Sigmoid colon (tissue), 7 donors: ENCODE data around the gene TBC1D22A. TPM values are rescaled to one million over a fixed set of nuclear protein-coding genes. Genes with fewer than 3 reads are reported as not detected.

ENCODE experiments used
- DNase-seq: peaks from one replicate; pipeline ENCODE4 v3.0.0-alpha.2; 2019
- H3K27ac ChIP-seq, 4 donors: fragments of 200-600 bp; sonication (generic); one replicate each; pipeline ENCODE4 v1.5.1; 2016 to 2019; ENCODE audit warnings: mild to moderate bottlenecking in 1 of 4
- H3K27me3 ChIP-seq, 3 donors: fragments of 200-600 bp; sonication (generic); one replicate each; pipeline ENCODE4 v1.5.1; 2019; ENCODE audit warnings: mild to moderate bottlenecking in 1 of 3
- H3K36me3 ChIP-seq, 4 donors: fragments of 200-600 bp; sonication (generic); one replicate each; pipeline ENCODE4 v1.5.1; 2016 to 2019
- H3K4me1 ChIP-seq, 4 donors: fragments of 200-600 bp; sonication (generic); one replicate each; pipeline ENCODE4 v1.5.1; 2017 to 2019
- H3K4me3 ChIP-seq, 4 donors: fragments of 200-600 bp; sonication (generic); one replicate each; pipeline ENCODE4 v1.5.1; 2017 to 2019; ENCODE audit warnings: mild to moderate bottlenecking in 2 of 4, moderate library complexity in 1 of 4
- H3K9me3 ChIP-seq, 4 donors: fragments of 200-600 bp in 3 of 4; sonication (generic) in 3 of 4; one replicate each; pipeline versions ENCODE4 v1.5.1 to v1.6.1; 2013 to 2019
- EP300 ChIP-seq, 4 donors: sonication (generic); formaldehyde crosslinking; IDR thresholded peaks; one replicate each; pipeline ENCODE4 v1.6.1; 2017; ENCODE audit warnings: antibody characterized with exemption in 4 of 4
- POLR2A ChIP-seq, 2 donors: fragments of 450-650 bp; IDR thresholded peaks; one replicate each; pipeline ENCODE4 v1.6.1; 2016; ENCODE audit warnings: antibody characterized with exemption in 2 of 2, mild to moderate bottlenecking in 2 of 2, moderate library complexity in 2 of 2
- POLR2AphosphoS5 ChIP-seq, 4 donors: sonication (generic); formaldehyde crosslinking; IDR thresholded peaks; one replicate each; pipeline ENCODE4 v1.6.1; 2017; ENCODE audit warnings: antibody characterized with exemption in 4 of 4
- WGBS, 2 donors: extraction: QIAGEN DNeasy Blood & Tissue Kit; methylation state at CpG; one replicate each; pipeline ENCODE4 v1.1.7; 2013; 5-methylcytosine and 5-hydroxymethylcytosine counted together
- intact Hi-C: fragments of 100-400 bp; cut with DNase I; formaldehyde crosslinking; loops from one replicate; pipeline ENCODE4 v1.15.1; 2023
- polyA plus RNA-seq, 3 donors: library from polyadenylated mRNA; stranded (reverse); fragments of 200-250 nt; gene quantifications; one replicate each; pipeline ENCODE4 v1.2.3, GENCODE V29; 2013
- total RNA-seq, 4 donors: library from RNA; depleted of rRNA; stranded (reverse); fragments of >200 nt; gene quantifications; one replicate each; pipeline ENCODE4 v1.1.0, GENCODE V29; 2016
- TF ChIP-seq, protein P1 (sequence below), 4 experiments: fragments of 450-650 bp in 3 of 4; fragments of 200-600 bp in 1 of 4; IDR thresholded peaks; one replicate each; pipeline ENCODE4 v1.5.1; 2016 to 2019; ENCODE audit warnings: antibody characterized with exemption in 4 of 4, mild to moderate bottlenecking in 3 of 4, moderate library complexity in 2 of 4
- donor health status: healthy with polysubstance abuse.
- donor health status: Bipolar disorder and iron deficiency.
- donor health status: healthy.

TBC1D22A gene
- total and polyA plus RNA-seq, 7 donors: 13.6 to 34.6 (median 14.3) TPM

DNA sequence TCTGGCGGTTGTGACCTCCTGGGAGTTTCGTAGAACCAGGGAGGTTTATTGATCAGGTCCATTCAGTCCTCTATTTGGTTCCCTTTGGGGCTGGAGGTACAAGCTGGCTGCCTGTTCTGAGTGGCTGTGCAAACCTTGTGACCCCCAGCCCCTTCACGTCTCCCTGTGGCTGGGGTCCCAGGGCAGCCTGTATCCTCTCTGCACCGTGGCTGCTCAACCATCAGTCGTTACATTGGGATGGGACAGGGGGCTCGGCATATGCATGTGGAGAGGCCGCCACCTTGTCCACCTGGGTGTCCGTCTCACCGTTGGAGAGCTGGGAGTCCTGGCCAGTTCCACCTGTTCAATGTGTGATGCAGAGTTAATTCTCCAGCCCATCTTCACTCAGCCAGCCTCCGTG lies 195.7 kb downstream of the TBC1D22A start:
- peak; percentile 39 for DNase-seq
- no peaks in the 10 kb centered on the region for H3K9me3 ChIP-seq
- H3K36me3 ChIP-seq: no peaks in the 10 kb centered on the region
- WGBS, 2 donors: 89 to 97% methylated on average over 10 of the region's 10 CpGs
- H3K4me3 ChIP-seq: no peak overlapping the region
- H3K4me1 ChIP-seq: no peaks in the 10 kb centered on the region
- H3K27me3 ChIP-seq: no peaks in the 10 kb centered on the region
- intact Hi-C loops: no loop called here
- no peak for TF ChIP-seq EP300 (IDR thresholded peaks at IDR 0.05)
- TF ChIP-seq, protein P1, sequence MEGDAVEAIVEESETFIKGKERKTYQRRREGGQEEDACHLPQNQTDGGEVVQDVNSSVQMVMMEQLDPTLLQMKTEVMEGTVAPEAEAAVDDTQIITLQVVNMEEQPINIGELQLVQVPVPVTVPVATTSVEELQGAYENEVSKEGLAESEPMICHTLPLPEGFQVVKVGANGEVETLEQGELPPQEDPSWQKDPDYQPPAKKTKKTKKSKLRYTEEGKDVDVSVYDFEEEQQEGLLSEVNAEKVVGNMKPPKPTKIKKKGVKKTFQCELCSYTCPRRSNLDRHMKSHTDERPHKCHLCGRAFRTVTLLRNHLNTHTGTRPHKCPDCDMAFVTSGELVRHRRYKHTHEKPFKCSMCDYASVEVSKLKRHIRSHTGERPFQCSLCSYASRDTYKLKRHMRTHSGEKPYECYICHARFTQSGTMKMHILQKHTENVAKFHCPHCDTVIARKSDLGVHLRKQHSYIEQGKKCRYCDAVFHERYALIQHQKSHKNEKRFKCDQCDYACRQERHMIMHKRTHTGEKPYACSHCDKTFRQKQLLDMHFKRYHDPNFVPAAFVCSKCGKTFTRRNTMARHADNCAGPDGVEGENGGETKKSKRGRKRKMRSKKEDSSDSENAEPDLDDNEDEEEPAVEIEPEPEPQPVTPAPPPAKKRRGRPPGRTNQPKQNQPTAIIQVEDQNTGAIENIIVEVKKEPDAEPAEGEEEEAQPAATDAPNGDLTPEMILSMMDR (IDR thresholded peaks at IDR 0.05): no peak
- no peak overlapping the region for H3K27ac ChIP-seq

GRCh38 chr22:46958658-46959057 lies 196.2 kb downstream of the TBC1D22A start:
- WGBS, 2 donors: 90 to 94% methylated on average over 10 of the region's 10 CpGs
- H3K27ac ChIP-seq: no peak overlapping the region
- no peaks in the 10 kb centered on the region for H3K4me1 ChIP-seq
- H3K4me3 ChIP-seq: no peak overlapping the region
- intact Hi-C loops: no loop called here
- H3K27me3 ChIP-seq: no peaks in the 10 kb centered on the region
- TF ChIP-seq POLR2AphosphoS5 (IDR thresholded peaks at IDR 0.05) (no peak), POLR2A (IDR thresholded peaks at IDR 0.05) (no peak), EP300 (IDR thresholded peaks at IDR 0.05) (no peak)
- TF ChIP-seq, protein P1 (IDR thresholded peaks at IDR 0.05): no peak
- H3K36me3 ChIP-seq: no peaks in the 10 kb centered on the region
- no peak for DNase-seq
- no peaks in the 10 kb centered on the region for H3K9me3 ChIP-seq

GRCh38 chr22:46959369-46959768 lies 196.9 kb downstream of the TBC1D22A start:
- Histone ChIP-seq H3K4me3 (no peak overlapping the region), H3K36me3 (no peaks in the 10 kb centered on the region), H3K4me1 (no peaks in the 10 kb centered on the region), H3K27me3 (no peaks in the 10 kb centered on the region), H3K27ac (no peak overlapping the region), H3K9me3 (no peaks in the 10 kb centered on the region)
- DNase-seq: peak; percentile 36
- TF ChIP-seq EP300 (IDR thresholded peaks at IDR 0.05) (no peak), POLR2AphosphoS5 (IDR thresholded peaks at IDR 0.05) (no peak), POLR2A (IDR thresholded peaks at IDR 0.05) (no peak)
- TF ChIP-seq, protein P1 (IDR thresholded peaks at IDR 0.05): no peak
- intact Hi-C loops: no loop called here
- WGBS, 2 donors: 89 to 96% methylated on average over 13 of the region's 13 CpGs

DNA sequence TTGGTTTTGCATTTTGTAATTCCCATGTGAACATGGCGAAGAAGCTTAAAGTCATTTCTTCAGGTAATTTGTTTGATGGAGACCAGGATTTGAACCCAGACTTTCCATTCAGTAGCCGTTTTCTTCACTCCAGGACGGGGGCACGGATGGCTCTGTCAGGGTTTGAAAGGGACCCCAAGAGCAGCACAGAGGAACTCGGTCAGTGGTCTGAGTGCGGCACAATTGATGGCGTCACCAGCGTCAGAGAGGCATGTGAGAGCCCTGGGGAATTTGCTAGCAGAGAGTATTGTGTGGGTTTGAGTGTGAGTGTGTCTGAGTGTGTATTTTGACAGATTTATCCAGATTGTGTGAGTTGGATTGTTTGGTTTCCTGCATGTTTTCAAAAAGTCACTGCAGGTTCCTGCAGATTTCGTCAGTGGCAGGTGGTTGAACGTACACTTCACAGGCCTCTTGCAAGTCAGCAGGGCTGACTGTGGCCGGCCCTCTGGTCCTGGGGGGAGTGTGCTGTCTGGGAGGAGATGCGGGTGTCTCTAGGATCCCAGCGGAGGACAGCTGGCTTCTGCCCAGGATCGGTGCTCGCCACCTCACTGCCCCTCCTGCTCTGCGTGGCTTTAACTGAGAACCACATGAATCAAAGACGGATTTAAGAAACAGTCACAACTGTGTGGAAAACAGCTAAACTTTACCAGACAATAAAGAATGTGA lies 199.3 kb downstream of the TBC1D22A start:
- Histone ChIP-seq H3K27ac (no peak overlapping the region), H3K9me3 (no peaks in the 10 kb centered on the region), H3K4me3 (no peak overlapping the region), H3K4me1 (no peaks in the 10 kb centered on the region), H3K36me3 (no peaks in the 10 kb centered on the region), H3K27me3 (no peaks in the 10 kb centered on the region)
- intact Hi-C loops: no loop called here
- 86 to 94% methylated on average over 17 of the region's 17 CpGs for WGBS, 2 donors
- DNase-seq: peak; percentile 57
- no peak for TF ChIP-seq POLR2AphosphoS5 (IDR thresholded peaks at IDR 0.05)
- TF ChIP-seq EP300 (IDR thresholded peaks at IDR 0.05): no peak
- no peak for TF ChIP-seq POLR2A (IDR thresholded peaks at IDR 0.05)
- TF ChIP-seq, protein P1 (IDR thresholded peaks at IDR 0.05): no peak

- 74 to 86% methylated on average over 5 of the region's 5 CpGs for WGBS, 2 donors
- intact Hi-C loops: no loop called here
These were observed 200.0 kb downstream of the TBC1D22A start for GRCh38 chr22:46962406-46962805.

More at GRCh38 chr22:46962406-46962805, 200.0 kb downstream of the TBC1D22A start:
- DNase-seq: no peak
- no peaks in the 10 kb centered on the region for H3K9me3 ChIP-seq
- no peak for TF ChIP-seq POLR2AphosphoS5 (IDR thresholded peaks at IDR 0.05)
- TF ChIP-seq POLR2A (IDR thresholded peaks at IDR 0.05): no peak
- TF ChIP-seq, protein P1 (IDR thresholded peaks at IDR 0.05): no peak
- no peak for TF ChIP-seq EP300 (IDR thresholded peaks at IDR 0.05)
- no peaks in the 10 kb centered on the region for H3K27me3 ChIP-seq
- no peak overlapping the region for H3K4me3 ChIP-seq
- no peaks in the 10 kb centered on the region for H3K4me1 ChIP-seq
- no peaks in the 10 kb centered on the region for H3K36me3 ChIP-seq
- H3K27ac ChIP-seq: no peak overlapping the region
